Hepatocyte (in vitro differentiated cells): ENCODE measurements around the gene P4HB.

Experiments used
- CTCF ChIP-seq: fragments of 200-600 bp; sonication (generic); IDR thresholded peaks from 2 replicates; pipeline ENCODE4 v1.5.1; 2016; ENCODE audit warnings: antibody characterized with exemption, mild to moderate bottlenecking; ENCODE audit not compliant: poor library complexity
- EZH2 ChIP-seq: fragments of 200-600 bp; sonication (generic); IDR thresholded peaks from 2 replicates; pipeline ENCODE4 v1.6.1; 2016; ENCODE audit warnings: antibody characterized with exemption, mild to moderate bottlenecking, borderline replicate concordance

- no peak for TF ChIP-seq CTCF
- TF ChIP-seq EZH2 = peak; percentile 94
Measured at GRCh38 chr17:81804559-81805399, 55.6 kb downstream of the P4HB start.
